K562 (cell line): ENCODE results near the gene CARMIL1. TPM values are rescaled to one million over a fixed set of nuclear protein-coding genes. Genes with fewer than 3 reads are reported as not detected.

Experiments used
- BRF1 ChIP-seq: IDR thresholded peaks from 3 replicates; pipeline ENCODE4 v1.6.1; 2011; ENCODE audit warnings: borderline replicate concordance, mild to moderate bottlenecking; ENCODE audit not compliant: insufficient read length; ENCODE audit errors: extremely low read depth
- CTCF ChIP-seq, 3 experiments: IDR thresholded peaks in 2 of 3; conservative IDR thresholded peaks in 1 of 3; 2 replicates each; pipeline ENCODE4 v1.5.1; 2011 to 2012; ENCODE audit warnings: low read length in 3 of 3, mild to moderate bottlenecking in 3 of 3, control low read depth in 2 of 3, improper control_type of control experiment in 1 of 3, inconsistent platforms in 1 of 3, low read depth in 1 of 3, mixed read lengths in 1 of 3, moderate library complexity in 1 of 3; ENCODE audit not compliant: insufficient read depth in 2 of 3
- CXXC5 ChIP-seq: fragments of 250-450 bp; sonication (Bioruptor Pico); IDR thresholded peaks from 2 replicates; pipeline ENCODE4 v1.8.0; 2022; ENCODE audit warnings: inconsistent platforms, mild to moderate bottlenecking, moderate library complexity
- KLF16 ChIP-seq: IDR thresholded peaks from 2 replicates; pipeline ENCODE4 v1.6.1; 2016; ENCODE audit warnings: antibody characterized with exemption
- MYNN ChIP-seq, 2 experiments: sonication (generic); formaldehyde crosslinking in 1 of 2; IDR thresholded peaks; 2 replicates each; pipeline versions ENCODE4 v1.5.0 to v1.6.1; 2016 to 2020; ENCODE audit warnings: antibody characterized with exemption in 1 of 2, missing genetic modification reagents in 1 of 2
- ZNF316 ChIP-seq: fragments of 450-650 bp; IDR thresholded peaks from 2 replicates; pipeline ENCODE4 v1.6.1; 2016
- polyA plus RNA-seq, 8 experiments: library from polyadenylated mRNA; depleted of rRNA in 4 of 8; stranded (reverse) in 5 of 8; unstranded in 3 of 8; fragments of >200 nt; fragmentation: Nextera tagmentation in 2 of 8; fragmentation: Illumina TruSeq in 1 of 8; extraction: Ambion mirVana in 2 of 8; extraction: Trizol in 1 of 8; gene quantifications; 2 replicates each; pipeline versions ENCODE4 v1.2.1 to v1.2.3, GENCODE V29; 2011 to 2014; ENCODE audit warnings: inconsistent platforms in 1 of 8, missing spikeins in 1 of 8
- total RNA-seq, 7 experiments: library from RNA; depleted of rRNA in 6 of 7; stranded (reverse); fragments of >200 nt in 6 of 7; fragmentation: Illumina TruSeq in 2 of 7; extraction: Trizol in 2 of 7; gene quantifications; 2 replicates each; pipeline versions ENCODE4 v1.2.1 to v1.2.3, GENCODE V29; 2011 to 2021; ENCODE audit warnings: low replicate concordance in 1 of 7
- TF ChIP-seq, protein P1 (sequence below), 2 experiments: fragments of 450-650 bp; formaldehyde crosslinking in 1 of 2; IDR thresholded peaks; 2 replicates each; pipeline versions ENCODE4 v1.4.0 to v1.6.1; 2014 to 2020; ENCODE audit warnings: mild to moderate bottlenecking in 2 of 2, borderline replicate concordance in 1 of 2, low read depth in 1 of 2

CARMIL1 gene
- total and polyA plus RNA-seq, 9 of the 15 experiments (the other 6 are each of a cell fraction or from before 2014, with no cell fraction given) = 0.04 to 0.32 (median 0.10) TPM; not detected in 1

DNA sequence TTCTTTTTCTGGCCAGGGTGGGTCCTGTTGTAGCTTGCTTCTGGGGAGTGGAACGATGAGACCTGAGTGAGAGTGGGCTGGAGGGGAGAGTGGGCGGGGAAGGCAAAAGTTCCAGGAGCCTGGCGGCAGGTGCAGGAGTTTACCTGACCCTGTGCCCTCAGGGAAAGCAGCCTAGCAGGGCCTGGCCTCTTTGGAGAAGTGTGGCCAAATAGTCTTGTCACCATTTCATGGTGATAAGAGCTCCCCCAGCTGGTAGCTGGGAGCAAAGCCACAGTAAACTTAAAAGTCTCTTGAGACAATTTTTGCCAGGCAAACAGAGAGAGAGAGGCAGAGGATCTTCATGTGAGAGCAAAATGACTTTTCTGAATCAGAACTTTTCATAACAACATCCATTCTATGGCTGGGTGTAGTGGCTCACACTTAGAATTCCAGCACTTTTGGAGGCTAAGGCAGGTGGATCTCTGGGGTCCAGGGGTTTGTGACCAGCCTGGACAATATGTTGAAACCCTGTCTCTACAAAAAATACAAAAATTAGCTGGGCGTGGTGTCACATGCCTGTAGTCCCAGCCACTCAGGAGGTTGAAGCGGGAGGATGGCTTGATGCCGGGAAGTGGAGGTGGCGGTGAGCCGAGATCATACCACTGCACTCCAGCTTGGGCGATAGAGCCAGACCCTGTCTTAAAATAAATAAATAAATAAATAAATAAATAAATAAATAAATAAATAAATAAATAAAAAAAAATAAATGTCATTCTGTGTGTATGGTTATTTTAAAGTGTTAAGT lies 211.0 kb downstream of the CARMIL1 start (continued):
- TF ChIP-seq, protein P1, sequence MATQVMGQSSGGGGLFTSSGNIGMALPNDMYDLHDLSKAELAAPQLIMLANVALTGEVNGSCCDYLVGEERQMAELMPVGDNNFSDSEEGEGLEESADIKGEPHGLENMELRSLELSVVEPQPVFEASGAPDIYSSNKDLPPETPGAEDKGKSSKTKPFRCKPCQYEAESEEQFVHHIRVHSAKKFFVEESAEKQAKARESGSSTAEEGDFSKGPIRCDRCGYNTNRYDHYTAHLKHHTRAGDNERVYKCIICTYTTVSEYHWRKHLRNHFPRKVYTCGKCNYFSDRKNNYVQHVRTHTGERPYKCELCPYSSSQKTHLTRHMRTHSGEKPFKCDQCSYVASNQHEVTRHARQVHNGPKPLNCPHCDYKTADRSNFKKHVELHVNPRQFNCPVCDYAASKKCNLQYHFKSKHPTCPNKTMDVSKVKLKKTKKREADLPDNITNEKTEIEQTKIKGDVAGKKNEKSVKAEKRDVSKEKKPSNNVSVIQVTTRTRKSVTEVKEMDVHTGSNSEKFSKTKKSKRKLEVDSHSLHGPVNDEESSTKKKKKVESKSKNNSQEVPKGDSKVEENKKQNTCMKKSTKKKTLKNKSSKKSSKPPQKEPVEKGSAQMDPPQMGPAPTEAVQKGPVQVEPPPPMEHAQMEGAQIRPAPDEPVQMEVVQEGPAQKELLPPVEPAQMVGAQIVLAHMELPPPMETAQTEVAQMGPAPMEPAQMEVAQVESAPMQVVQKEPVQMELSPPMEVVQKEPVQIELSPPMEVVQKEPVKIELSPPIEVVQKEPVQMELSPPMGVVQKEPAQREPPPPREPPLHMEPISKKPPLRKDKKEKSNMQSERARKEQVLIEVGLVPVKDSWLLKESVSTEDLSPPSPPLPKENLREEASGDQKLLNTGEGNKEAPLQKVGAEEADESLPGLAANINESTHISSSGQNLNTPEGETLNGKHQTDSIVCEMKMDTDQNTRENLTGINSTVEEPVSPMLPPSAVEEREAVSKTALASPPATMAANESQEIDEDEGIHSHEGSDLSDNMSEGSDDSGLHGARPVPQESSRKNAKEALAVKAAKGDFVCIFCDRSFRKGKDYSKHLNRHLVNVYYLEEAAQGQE (IDR thresholded peaks at IDR 0.05; ENCODE audit: borderline replicate concordance) = peak; percentile 65; the same call in 1 of the 2 replicates
- TF ChIP-seq, protein P1 (CRISPR knock-in tag; IDR thresholded peaks at IDR 0.05; ENCODE audit: low read depth) = no peak
- TF ChIP-seq MYNN (IDR thresholded peaks at IDR 0.05) (0 out of 2 replicates have a peak, but pooled peaks have one; percentile 55), MYNN (CRISPR knock-in tag; IDR thresholded peaks at IDR 0.05) (no peak), ZNF316 (no peak), BRF1 (no peak), CXXC5 (CRISPR knock-in tag) (no peak), KLF16 (0 out of 2 replicates have a peak, but pooled peaks have one; percentile 6), CTCF (IDR thresholded peaks at IDR 0.05 in 2 of 3, conservative IDR thresholded peaks at IDR 0.05 in 1 of 3; ENCODE audit: insufficient read depth in 2 of 3, low read depth in 1 of 3, low read length in 3 of 3) (peak; percentile 77 to 89 (median 87))
